ENCODE results near the gene GPR27.

- TF ChIP-seq EP300 (IDR thresholded peaks at IDR 0.05; ENCODE audit: low read depth) (no peak), CTCF (IDR thresholded peaks at IDR 0.05) (no peak), POLR2AphosphoS5 (IDR thresholded peaks at IDR 0.05) (no peak)
Measured at GRCh38 chr3:71779674-71780377, 26.2 kb downstream of the GPR27 start.
